CD4-positive, CD25-positive, alpha-beta regulatory T cell (primary cell): ENCODE data around the gene PDE7B. TPM values are rescaled to one million over a fixed set of nuclear protein-coding genes. Genes with fewer than 3 reads are reported as not detected.

Source experiments
- ATAC-seq, 2 donors: fragments of 150-1000 bp; cut with Tn5 transposase; one replicate each; pipeline ENCODE4 v1.10.0; 2021; ENCODE audit warnings: low read depth in 2 of 2, moderate number of reproducible peaks in 2 of 2, moderate library complexity in 1 of 2
- DNase-seq, 3 donors: peaks; one replicate each; pipeline versions ENCODE4 v3.0.0 to v3.0.0-alpha.2; 2012 to 2022; ENCODE audit warnings: mixed read lengths in 1 of 3
- H3K27ac ChIP-seq: one replicate; pipeline ENCODE4 v1.7.0; 2013; ENCODE audit warnings: mild to moderate bottlenecking, low read length; ENCODE audit not compliant: insufficient read depth, poor library complexity, severe bottlenecking
- H3K27me3 ChIP-seq: one replicate; pipeline ENCODE4 v1.7.0; 2013; ENCODE audit warnings: low read length; ENCODE audit not compliant: control insufficient read depth, insufficient read depth
- H3K36me3 ChIP-seq: one replicate; pipeline ENCODE4 v1.7.0; 2013; ENCODE audit warnings: mild to moderate bottlenecking, low read length, moderate library complexity; ENCODE audit not compliant: control insufficient read depth, insufficient read depth
- H3K4me1 ChIP-seq: 2 replicates; pipeline ENCODE4 v1.7.0; 2013; ENCODE audit warnings: mild to moderate bottlenecking, low read length; ENCODE audit not compliant: insufficient read depth, control insufficient read depth, poor library complexity, severe bottlenecking
- H3K4me3 ChIP-seq: one replicate; pipeline ENCODE4 v1.7.0; 2013; ENCODE audit warnings: low read depth, mild to moderate bottlenecking, low read length, moderate library complexity
- H3K9me3 ChIP-seq, 2 experiments: 1 replicate in 1 of 2; 2 replicates in 1 of 2; pipeline ENCODE4 v1.7.0; 2013; ENCODE audit warnings: low read length in 2 of 2, mild to moderate bottlenecking in 1 of 2, moderate library complexity in 1 of 2; ENCODE audit not compliant: control insufficient read depth in 2 of 2
- H3K27ac Mint-ChIP-seq, 3 donors: one replicate each; pipeline ENCODE4 v1.8.0; 2020 to 2022; ENCODE audit warnings: mild to moderate bottlenecking in 3 of 3, mixed read lengths in 3 of 3, moderate library complexity in 2 of 3
- H3K27me3 Mint-ChIP-seq: one replicate; pipeline ENCODE4 v1.8.0; 2022; ENCODE audit warnings: mild to moderate bottlenecking, mixed read lengths
- H3K36me3 Mint-ChIP-seq: one replicate; pipeline ENCODE4 v1.8.0; 2020; ENCODE audit warnings: mixed read lengths
- H3K4me1 Mint-ChIP-seq, 4 donors: one replicate each; pipeline ENCODE4 v1.8.0; 2020 to 2022; ENCODE audit warnings: mixed read lengths in 4 of 4, mild to moderate bottlenecking in 1 of 4
- H3K4me3 Mint-ChIP-seq, 4 donors: one replicate each; pipeline ENCODE4 v1.8.0; 2020 to 2022; ENCODE audit warnings: mild to moderate bottlenecking in 4 of 4, mixed read lengths in 4 of 4, moderate library complexity in 3 of 4
- H3K9me3 Mint-ChIP-seq, 7 donors: one replicate each; pipeline ENCODE4 v1.8.0; 2020 to 2022; ENCODE audit warnings: mixed read lengths in 7 of 7, mild to moderate bottlenecking in 3 of 7, moderate library complexity in 2 of 7
- polyA plus RNA-seq, 4 donors: library from polyadenylated mRNA; unstranded; fragments of 300-500 nt; fragmentation: Illumina TruSeq; gene quantifications; one replicate each; pipeline ENCODE4 v1.2.3, GENCODE V29; 2021
- total RNA-seq: library from RNA; stranded (reverse); gene quantifications from one replicate; pipeline ENCODE4 v1.2.3, GENCODE V29; 2022

The PDE7B gene
- total and polyA plus RNA-seq, 5 donors from 2014 or later = 0.03 to 0.25 (median 0.07) TPM; not detected in 1

DNA sequence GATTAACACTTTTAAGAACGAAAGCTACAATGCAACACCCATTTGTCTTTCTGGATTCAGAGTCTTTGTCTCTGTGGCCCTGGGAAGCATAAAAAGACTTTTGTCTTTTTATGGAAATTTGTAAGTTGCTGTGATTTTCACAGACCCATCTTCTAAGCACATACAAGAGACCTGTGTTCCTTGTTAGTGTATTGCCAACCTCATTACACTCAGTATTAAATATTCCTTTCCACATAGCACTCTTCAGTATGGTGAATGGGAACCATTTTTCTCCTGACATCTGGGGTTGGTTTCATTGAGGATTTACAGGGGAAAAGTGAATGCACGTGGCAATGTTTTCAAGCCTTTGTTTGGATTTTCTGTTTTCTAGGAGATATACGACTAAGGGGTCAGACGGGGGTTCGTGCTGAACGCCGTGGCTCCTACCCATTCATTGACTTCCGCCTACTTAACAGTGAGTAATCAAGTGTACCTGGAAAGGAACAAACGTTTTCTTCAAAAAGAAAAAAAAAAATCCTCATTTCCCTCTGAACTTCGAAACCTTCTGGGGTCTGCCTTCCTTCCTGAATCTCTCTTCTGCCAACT, 257.0 kb downstream of the PDE7B start:
- Mint-ChIP-seq H3K9me3 (peaks cover 0 to 3% (median 0%) of the 10 kb centered on the region in 7 donors), H3K36me3 (no peaks in the 10 kb centered on the region), H3K4me1 (peaks cover 0 to 2% (median 0%) of the 10 kb centered on the region in 4 donors), H3K27ac (no peak overlapping the region), H3K27me3 (no peaks in the 10 kb centered on the region), H3K4me3 (no peak overlapping the region)
- ATAC-seq (no peak), DNase-seq (no peak)
- Histone ChIP-seq H3K27ac (no peak overlapping the region), H3K9me3 (no peaks in the 10 kb centered on the region), H3K4me3 (no peak overlapping the region), H3K36me3 (no peaks in the 10 kb centered on the region), H3K27me3 (peaks cover 2% of the 10 kb centered on the region), H3K4me1 (no peaks in the 10 kb centered on the region)

DNA sequence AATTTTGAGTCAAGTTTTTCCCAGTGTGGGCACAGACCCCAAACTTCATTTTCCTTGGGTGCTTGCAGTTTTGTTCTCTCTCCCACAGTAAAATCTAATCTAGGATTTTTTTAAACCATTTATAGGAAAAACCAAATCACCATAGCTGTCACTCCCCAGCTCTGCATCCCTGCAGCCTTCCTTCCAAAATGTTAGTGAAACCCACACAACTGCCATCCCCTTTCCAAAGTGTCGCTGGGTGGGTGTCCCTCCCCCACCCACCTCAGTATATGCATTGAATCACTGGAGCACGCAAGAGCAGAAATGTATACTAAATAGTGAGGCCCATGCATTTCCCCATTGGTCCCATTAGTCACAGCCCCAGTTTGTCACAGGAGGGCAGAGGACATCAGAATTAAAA, 260.3 kb downstream of the PDE7B start:
- Histone ChIP-seq H3K27ac (no peak overlapping the region), H3K27me3 (peaks cover 5% of the 10 kb centered on the region), H3K4me1 (no peaks in the 10 kb centered on the region), H3K4me3 (no peak overlapping the region), H3K9me3 (no peaks in the 10 kb centered on the region), H3K36me3 (no peaks in the 10 kb centered on the region)
- H3K27ac Mint-ChIP-seq = no peak overlapping the region
- H3K4me3 Mint-ChIP-seq = peak overlapping the region in 1 of 4 donors; percentile 55
- no peaks in the 10 kb centered on the region for H3K9me3 Mint-ChIP-seq
- peaks cover 0 to 2% (median 0%) of the 10 kb centered on the region in 4 donors for H3K4me1 Mint-ChIP-seq
- peaks cover 12% of the 10 kb centered on the region for H3K27me3 Mint-ChIP-seq
- H3K36me3 Mint-ChIP-seq = no peaks in the 10 kb centered on the region
- no peak for ATAC-seq
- no peak for DNase-seq

DNA sequence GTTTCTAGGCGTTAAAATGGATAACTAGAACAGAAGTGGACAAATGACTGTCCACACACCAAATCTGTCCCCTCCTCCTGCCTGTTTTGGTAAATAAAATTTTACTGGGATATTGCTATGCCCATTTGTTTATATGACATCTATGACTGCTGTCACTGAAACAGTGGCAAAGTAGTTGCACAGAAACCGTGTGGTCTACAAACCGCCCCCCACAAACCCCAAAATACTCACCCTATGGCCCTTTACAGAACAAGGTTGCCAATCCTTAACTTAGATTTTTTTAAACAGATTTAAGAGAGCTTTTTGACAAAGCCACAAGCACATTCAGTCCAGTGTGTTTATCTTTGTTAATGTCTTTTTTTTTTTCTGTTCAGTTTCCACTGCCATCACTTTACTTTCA, 260.8 kb downstream of the PDE7B start:
- H3K27me3 ChIP-seq = peaks cover 5% of the 10 kb centered on the region
- no peaks in the 10 kb centered on the region for H3K9me3 ChIP-seq
- peaks cover 12% of the 10 kb centered on the region for H3K27me3 Mint-ChIP-seq
- no peak overlapping the region for H3K27ac ChIP-seq
- H3K36me3 ChIP-seq = no peaks in the 10 kb centered on the region
- H3K4me1 ChIP-seq = no peaks in the 10 kb centered on the region
- no peak overlapping the region for H3K27ac Mint-ChIP-seq
- no peak for DNase-seq
- no peaks in the 10 kb centered on the region for H3K36me3 Mint-ChIP-seq
- no peaks in the 10 kb centered on the region for H3K9me3 Mint-ChIP-seq
- no peak for ATAC-seq
- H3K4me3 Mint-ChIP-seq = no peak overlapping the region
- peaks cover 0 to 2% (median 0%) of the 10 kb centered on the region in 4 donors for H3K4me1 Mint-ChIP-seq
- H3K4me3 ChIP-seq = no peak overlapping the region

DNA sequence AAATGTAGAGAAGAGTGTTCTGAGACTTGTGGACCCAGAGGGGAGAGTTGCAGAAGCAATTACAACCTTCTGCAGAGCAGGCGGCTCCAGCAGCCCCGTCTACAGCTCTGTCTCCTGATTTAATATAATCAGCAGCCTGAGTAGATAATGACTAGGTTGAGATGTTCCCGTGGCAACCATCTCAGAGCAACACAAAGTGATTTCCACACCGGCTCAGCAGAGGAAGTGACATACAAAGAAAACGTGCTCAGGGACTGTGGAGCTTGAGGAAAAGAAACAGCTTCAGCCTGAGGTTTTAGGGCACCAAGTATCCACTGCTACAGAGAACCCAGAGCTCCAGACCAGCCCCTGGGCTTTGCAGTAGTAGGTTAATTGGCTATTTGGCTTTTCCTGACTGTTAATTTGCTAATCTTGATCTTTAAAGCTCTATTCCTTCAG, 262.3 kb downstream of the PDE7B start:
- Mint-ChIP-seq H3K4me1 (peaks cover 0 to 2% (median 0%) of the 10 kb centered on the region in 4 donors), H3K9me3 (no peaks in the 10 kb centered on the region), H3K36me3 (no peaks in the 10 kb centered on the region), H3K27me3 (peaks cover 12% of the 10 kb centered on the region), H3K27ac (no peak overlapping the region), H3K4me3 (no peak overlapping the region)
- Histone ChIP-seq H3K4me3 (no peak overlapping the region), H3K27ac (no peak overlapping the region), H3K9me3 (no peaks in the 10 kb centered on the region), H3K27me3 (peaks cover 5% of the 10 kb centered on the region), H3K4me1 (no peaks in the 10 kb centered on the region), H3K36me3 (no peaks in the 10 kb centered on the region)
- ATAC-seq (no peak), DNase-seq (peak in 1 of 3 donors; percentile 14)

DNA sequence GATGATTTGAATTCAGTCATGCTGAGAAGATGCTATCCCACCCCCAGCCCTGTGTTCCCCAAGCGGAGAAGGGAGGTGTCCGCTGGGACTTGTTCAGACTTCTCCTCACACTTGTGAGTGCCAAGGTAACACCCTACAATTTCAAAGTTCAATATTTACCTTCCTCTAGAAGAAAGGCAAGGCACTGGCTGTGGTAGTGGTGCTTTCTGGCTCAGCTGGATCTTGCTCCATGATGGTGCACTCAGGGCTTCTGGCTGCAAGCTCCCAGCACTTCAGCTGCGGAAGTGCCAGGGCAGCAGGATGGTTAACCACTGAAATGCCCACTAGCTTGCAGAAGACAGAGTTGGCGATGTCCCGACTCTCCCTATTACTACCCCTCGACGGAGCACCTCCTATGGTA, 263.2 kb downstream of the PDE7B start:
- Histone ChIP-seq H3K27me3 (peaks cover 5% of the 10 kb centered on the region), H3K4me1 (no peaks in the 10 kb centered on the region), H3K36me3 (no peaks in the 10 kb centered on the region), H3K4me3 (no peak overlapping the region), H3K9me3 (no peaks in the 10 kb centered on the region), H3K27ac (no peak overlapping the region)
- Mint-ChIP-seq H3K4me3 (no peak overlapping the region), H3K36me3 (no peaks in the 10 kb centered on the region), H3K9me3 (no peaks in the 10 kb centered on the region), H3K27ac (no peak overlapping the region), H3K4me1 (no peaks in the 10 kb centered on the region), H3K27me3 (peaks cover 12% of the 10 kb centered on the region)
- ATAC-seq = no peak
- DNase-seq = no peak

DNA sequence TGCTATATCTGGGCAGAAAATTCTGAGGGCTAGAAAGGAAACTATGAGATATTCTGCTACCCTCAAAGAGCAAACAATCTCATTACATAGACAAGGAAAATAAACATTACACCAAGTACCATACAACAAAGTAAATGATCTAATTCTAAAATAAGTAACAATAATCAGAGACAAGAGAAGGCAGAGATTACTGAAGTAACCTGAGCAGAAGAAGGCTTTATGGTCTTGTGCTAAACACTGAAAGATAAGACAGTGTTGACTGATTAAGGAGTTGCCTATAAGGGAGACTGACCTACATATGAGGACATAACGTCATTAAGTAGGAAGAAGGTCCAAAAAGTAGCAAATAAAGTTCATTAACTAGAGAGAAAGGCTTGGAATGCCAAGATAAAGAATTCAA, 264.4 kb downstream of the PDE7B start:
- Mint-ChIP-seq H3K9me3 (no peaks in the 10 kb centered on the region), H3K27me3 (peaks cover 12% of the 10 kb centered on the region), H3K4me1 (no peaks in the 10 kb centered on the region), H3K4me3 (no peak overlapping the region), H3K27ac (no peak overlapping the region), H3K36me3 (no peaks in the 10 kb centered on the region)
- Histone ChIP-seq H3K27ac (no peak overlapping the region), H3K9me3 (no peaks in the 10 kb centered on the region), H3K36me3 (no peaks in the 10 kb centered on the region), H3K27me3 (peaks cover 5% of the 10 kb centered on the region), H3K4me3 (no peak overlapping the region), H3K4me1 (no peaks in the 10 kb centered on the region)
- ATAC-seq (no peak), DNase-seq (no peak)

DNA sequence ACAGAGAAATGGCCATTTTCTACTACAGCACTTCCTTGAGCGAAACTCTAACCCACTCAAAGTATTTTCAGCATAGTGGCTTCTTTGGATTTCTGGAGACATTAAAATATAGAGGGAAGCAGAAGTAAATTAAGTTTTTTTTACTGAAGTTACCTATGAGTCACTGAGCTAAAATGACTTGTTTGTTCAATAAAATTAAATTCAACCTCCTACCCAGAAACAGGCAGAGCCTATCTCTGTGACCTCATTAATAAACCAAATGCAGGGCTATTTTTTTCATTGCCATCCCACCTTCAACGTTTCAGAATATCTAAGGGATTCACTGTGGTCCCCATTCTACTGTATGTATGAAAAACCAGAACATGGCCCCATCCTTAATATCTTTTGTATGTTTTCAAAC, 265.6 kb downstream of the PDE7B start:
- H3K36me3 ChIP-seq = no peaks in the 10 kb centered on the region
- no peak overlapping the region for H3K4me3 ChIP-seq
- H3K27me3 ChIP-seq = peaks cover 5% of the 10 kb centered on the region
- Mint-ChIP-seq H3K9me3 (no peaks in the 10 kb centered on the region), H3K36me3 (no peaks in the 10 kb centered on the region), H3K4me1 (no peaks in the 10 kb centered on the region), H3K4me3 (no peak overlapping the region), H3K27ac (no peak overlapping the region), H3K27me3 (peaks cover 12% of the 10 kb centered on the region)
- ATAC-seq = no peak
- no peaks in the 10 kb centered on the region for H3K9me3 ChIP-seq
- DNase-seq = no peak
- no peak overlapping the region for H3K27ac ChIP-seq
- no peaks in the 10 kb centered on the region for H3K4me1 ChIP-seq

DNA sequence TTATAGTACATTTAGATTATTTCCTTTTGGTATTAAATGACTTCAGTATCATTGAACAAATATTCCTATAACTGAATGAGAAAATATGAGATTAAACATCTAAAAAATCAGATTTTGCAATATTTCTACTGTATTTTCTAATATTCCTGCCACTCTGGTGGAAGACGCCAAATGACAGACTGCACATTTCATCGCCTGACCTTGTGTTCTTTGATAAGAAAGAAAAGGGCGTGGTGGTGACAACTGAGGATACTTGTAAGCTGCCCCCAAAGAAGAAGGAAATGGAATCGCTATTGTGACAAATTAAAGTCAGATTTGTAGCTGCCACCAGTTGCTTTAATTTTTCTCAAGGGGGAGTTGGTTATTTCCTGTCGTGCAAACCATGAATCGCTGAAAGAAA, 267.3 kb downstream of the PDE7B start:
- H3K27me3 Mint-ChIP-seq = peaks cover 12% of the 10 kb centered on the region
- H3K4me1 Mint-ChIP-seq = no peaks in the 10 kb centered on the region

More for the DNA sequence above, 267.3 kb downstream of the PDE7B start:
- Histone ChIP-seq H3K36me3 (no peaks in the 10 kb centered on the region), H3K4me1 (no peaks in the 10 kb centered on the region), H3K9me3 (no peaks in the 10 kb centered on the region), H3K27me3 (peaks cover 3% of the 10 kb centered on the region), H3K4me3 (no peak overlapping the region), H3K27ac (no peak overlapping the region)
- no peak overlapping the region for H3K27ac Mint-ChIP-seq
- no peak for DNase-seq
- H3K36me3 Mint-ChIP-seq = no peaks in the 10 kb centered on the region
- no peaks in the 10 kb centered on the region for H3K9me3 Mint-ChIP-seq
- H3K4me3 Mint-ChIP-seq = no peak overlapping the region
- no peak for ATAC-seq
